Right kidney (tissue), 1 donor: ENCODE results near the gene IFT122.
A peak's percentile ranks its signal among the peaks of the same experiment; 100 is the strongest.

ENCODE experiments used
- DNase-seq: peaks from one replicate; pipeline ENCODE4 v3.0.0-alpha.2; 2016

Gene IFT122

DNA sequence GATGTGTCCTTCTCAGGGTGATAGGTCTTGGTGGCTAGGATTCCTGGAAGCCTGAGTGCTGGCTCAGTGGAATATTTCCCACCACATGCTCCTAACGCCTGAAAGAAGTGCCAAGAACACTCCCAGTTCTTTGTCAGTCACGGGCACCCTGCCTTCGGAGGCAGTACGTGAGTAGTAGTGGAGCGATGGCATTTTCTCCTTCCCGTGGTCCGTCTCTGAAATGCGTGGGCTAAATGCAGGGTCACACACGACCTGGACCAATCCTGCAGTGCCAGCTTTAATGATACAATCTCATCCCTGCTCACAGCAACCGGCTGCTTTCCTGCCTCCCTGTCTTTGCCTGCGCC is 117.5 kb downstream of the IFT122 start:
- DNase-seq, result no peak

GRCh38 chr3:129558081-129558771 is 118.2 kb downstream of the IFT122 start:
- DNase-seq, result no peak

DNA sequence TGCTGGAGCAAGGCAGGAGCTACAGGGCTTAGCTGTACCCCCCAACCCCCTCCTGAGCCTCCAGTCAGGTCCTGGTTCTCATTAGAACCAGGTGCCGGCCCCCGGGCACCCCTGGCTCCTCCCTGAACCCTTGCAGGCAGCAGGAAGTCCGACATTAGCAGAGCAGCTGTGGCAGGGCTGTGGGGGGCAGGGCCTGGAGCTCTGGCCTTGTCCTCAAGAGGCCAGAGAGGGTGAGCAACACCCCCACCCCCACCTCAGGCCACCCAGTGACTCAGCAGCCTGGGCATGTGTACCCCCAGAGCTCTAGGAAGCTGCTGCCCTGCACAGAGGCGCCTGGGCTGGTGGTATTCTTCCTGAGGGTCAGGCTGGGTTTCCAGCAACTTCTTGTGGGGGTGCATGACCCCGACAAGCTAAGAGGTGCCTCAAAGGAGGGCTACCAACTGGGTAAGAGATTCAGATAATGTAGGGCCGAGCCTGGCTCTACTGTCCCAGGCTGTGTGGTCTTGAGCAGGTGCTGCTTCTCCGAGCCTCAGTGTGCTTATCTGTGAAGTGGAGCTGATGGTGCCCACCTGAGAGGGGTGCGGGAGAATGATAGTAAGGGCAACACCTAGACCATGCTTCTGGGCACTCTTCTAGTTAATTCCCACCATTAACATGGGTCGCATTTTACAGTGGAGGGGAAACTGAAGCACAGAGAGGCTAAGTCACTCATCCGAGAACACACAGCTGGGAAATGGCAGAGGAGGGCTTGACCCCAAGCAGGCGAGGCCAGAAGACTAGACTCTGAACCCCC is 118.9 kb downstream of the IFT122 start:
- no peak for DNase-seq

DNA sequence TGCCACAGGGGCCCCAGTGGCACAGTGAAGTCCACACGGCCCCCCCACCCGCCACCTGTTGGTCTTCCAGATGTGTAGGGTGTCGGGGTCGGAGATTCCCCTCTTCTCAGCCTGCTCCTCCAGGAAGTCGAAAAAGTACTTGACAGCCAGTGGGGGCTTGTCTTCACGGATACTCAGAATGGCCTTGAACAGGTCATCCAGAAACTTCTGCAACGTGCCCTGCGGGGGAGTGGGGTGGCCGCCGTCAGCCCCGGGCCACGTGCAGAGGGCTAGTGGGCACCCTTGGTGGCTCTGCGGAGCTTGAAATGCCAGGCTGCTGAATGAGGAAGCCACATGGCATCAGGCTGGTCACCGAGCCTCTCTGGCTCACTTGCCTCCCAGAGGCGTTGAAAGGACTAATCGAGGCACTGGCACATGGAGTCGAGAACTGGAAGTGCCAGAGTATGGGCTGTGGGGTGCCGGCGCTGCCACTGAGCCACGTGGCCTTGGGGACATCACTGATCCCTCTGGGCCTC is 119.6 kb downstream of the IFT122 start:
- DNase-seq, result no peak

- no peak for DNase-seq
Measured at GRCh38 chr3:129560269-129560787, 120.3 kb downstream of the IFT122 start.

GRCh38 chr3:129560911-129561594 is 121.0 kb downstream of the IFT122 start:
- peak; percentile 64 for DNase-seq

GRCh38 chr3:129561619-129562248 is 121.7 kb downstream of the IFT122 start:
- DNase-seq, result no peak

GRCh38 chr3:129562803-129563202 is 122.8 kb downstream of the IFT122 start:
- no peak for DNase-seq

GRCh38 chr3:129563332-129563731 is 123.3 kb downstream of the IFT122 start:
- DNase-seq, result no peak

DNA sequence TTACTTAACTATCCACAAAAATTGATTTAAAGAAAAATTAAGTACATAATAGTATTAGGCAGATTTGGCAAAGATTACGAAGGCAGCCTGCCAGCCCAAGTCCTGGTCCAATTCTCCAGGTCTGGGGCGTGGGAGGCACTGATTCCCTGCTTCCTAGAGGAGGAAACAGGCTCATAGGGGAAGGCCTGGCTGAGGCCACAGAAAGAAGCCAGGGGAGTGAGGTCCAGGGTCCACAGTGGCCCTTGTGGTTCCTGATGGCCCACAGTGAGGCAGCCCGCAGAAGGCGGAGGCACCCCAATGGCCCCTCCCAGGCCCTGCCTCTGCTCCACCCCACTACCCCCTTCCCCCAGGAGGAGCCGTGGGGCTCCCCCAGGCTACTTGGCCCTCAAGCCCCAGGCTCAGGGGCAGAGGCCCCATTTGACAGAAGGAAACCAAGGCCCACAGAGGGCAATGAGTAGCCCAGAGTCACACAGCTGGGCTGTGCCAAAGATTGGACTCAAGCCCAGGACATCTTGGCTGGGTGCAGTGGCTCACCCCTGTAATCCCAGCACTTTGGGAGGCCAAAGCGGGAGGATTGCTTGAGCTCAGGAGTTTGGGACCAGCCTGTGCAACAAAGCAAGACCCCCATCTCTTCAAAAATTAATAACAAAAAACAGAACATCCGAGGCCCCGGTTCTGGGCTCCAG is 124.0 kb downstream of the IFT122 start:
- no peak for DNase-seq

DNA sequence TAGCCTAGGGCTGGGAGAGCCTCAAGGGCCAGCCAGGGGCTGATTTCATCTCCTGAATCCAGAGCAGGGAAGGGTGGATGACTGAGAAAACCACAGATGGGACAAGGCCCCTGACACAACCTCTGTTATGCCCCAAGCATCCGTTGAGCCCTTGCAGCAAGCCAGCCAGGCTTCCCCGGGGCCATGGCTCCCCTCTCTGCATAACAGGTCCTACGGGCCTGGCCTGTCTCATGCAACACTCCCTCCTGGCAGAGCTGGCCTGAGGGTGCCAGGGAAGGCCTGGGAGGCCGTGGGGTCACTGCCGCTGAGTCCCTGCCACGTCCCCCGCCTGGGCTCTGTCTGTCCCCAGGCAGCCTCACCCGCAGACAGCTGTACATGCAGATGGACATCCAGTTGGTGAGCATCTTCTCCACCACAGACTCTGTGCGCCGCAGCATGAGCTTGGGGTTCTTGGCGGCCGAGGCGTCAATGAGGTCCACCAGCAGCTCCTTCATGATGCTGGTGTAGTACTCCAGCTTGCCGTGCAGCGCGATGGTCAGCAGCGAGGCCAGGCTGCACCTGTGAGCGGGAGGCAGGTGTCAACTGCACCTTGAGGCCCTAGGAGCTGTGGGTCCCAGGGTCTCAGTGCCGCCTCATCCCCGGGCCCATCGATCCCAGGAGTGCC is 125.1 kb downstream of the IFT122 start:
- DNase-seq, result no peak

GRCh38 chr3:129565902-129566301 is 125.9 kb downstream of the IFT122 start:
- no peak for DNase-seq

GRCh38 chr3:129567176-129567705 is 127.2 kb downstream of the IFT122 start:
- DNase-seq, result no peak

GRCh38 chr3:129567939-129568338 is 127.9 kb downstream of the IFT122 start:
- no peak for DNase-seq

- DNase-seq, result no peak
Measured at GRCh38 chr3:129569856-129570255, 129.8 kb downstream of the IFT122 start.
